Stimulated activated CD8-positive, alpha-beta memory T cell treated with anti-CD3 and anti-CD28 coated beads, Interleukin-7, amount 100 ng/mL, for 48 hours (primary cell): ENCODE measurements around the gene IFI6.
"Not testable (repeated sequence)": the region's sequence is repeated elsewhere in the genome, so short reads cannot be mapped to it uniquely, and the experiment has no call there.

ENCODE experiments used
- DNase-seq, 2 donors: peaks; one replicate each; pipeline ENCODE4 v3.0.0-alpha.2; 2020; ENCODE audit warnings: low read depth in 1 of 2; ENCODE audit errors: extremely low read depth in 1 of 2

The IFI6 gene

DNA sequence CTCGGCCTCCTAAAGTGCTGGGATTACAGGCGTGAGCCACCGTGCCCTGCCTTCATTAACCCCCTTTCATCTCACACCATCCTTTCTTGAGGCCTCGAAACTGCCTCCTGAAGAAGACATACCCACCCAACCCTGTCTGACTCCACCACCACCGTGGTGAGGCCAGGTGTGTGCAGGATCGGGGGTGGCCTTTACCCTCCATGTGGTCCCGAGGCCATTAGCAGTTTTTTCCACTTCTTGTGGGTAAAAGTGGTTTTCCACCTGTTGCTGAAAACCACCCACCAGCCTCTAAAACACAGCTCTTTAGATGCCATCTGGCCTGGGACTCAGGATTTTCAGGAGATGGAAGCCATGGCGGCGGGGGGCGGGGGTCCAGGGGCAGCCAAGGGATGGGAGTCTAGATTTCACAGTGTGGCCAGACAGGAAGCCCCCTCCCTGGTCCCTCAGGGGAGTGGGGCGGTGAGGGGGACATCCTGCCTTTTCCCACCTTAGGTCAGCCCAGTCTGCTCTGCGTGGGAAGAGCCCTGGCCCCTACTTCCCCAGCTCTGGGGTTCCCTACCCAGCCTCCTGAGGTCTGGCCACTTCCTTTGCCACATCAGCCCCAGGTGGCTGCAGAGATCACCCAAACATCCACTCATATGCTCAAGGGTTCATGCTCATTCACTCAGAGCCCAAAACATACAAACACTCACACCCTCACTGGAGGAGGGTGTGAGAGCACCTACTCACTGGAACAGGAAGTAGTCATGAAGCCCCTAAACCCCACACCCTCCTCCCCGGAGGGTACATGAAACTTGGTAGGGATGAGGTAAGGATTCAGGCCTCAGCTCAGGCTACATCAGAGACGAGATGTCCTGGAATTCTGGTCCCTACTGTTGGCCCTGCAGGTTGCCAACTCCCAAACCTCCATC, 39.4 kb downstream of the IFI6 start:
- DNase-seq = peak; percentile 54 to 77

DNA sequence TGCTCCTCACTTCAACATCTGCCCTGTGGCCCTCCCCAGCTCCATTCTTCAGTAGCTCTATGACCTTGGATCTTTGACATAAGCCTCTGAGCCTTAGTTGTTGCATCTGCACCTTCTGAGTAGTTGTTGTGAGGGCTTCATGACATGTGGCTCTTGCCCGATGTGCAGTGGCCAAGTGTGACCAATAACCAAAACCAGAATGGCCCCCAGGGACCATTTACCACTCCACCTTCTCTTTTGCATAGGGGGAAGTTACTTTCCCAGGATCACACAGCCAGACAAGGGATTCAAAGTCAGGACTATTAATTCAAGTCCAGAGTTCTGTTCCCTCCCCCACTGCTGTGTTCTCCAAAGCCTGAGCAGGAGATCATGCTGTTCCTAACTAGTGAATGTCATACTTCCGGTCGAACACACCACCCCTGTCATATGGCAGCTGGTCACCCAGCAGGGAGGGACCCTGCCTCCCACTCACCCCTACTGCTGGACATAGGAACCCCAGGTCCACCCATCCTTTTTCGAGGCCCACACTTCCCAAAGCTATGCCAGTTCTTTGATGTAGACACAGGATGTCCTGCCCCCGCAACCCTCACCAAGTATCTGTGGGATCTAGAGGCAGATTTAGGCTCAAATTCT, 41.0 kb downstream of the IFI6 start:
- DNase-seq = no peak

DNA sequence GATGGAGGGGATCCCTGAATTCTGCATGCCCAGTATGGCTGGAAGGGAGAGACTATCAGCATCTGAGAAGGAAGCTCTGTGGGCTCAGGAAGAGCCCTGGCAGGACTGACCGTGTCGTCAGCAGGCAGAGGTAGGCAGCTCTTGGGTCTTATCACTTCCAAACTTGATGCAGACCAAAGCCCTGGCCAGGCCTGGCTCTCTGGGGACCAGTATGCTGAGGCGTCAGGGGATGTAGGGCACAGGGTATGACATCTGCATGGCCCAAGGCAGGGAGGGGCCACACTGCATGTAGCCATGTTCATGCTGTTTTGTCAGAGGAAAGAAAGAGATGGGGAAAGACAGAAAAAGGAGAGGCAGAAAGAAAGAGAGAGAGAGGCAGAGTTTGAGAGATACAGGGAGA, 43.3 kb downstream of the IFI6 start:
- no peak for DNase-seq

- DNase-seq = not testable (repeated sequence)
These were observed 44.3 kb downstream of the IFI6 start for GRCh38 chr1:27627733-27628132.

DNA sequence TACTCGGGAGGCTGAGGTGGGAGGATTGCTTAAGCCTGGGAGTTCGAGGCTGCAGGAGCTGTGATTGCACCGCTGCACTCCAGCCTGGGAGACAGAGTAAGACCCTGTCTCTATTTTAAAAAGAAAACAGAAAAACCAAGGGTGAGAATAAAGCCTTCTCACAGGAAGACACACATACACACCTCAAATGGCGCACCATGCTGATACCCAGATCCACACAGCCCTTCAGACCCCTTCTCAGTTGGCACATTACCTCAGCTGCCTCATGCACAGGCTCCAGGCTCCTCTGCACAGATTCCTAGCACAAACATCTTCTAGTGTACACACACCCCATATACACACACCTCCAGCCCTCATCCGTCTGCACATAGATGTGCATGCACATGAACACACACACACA, 44.9 kb downstream of the IFI6 start:
- DNase-seq = no peak

- DNase-seq = no peak
These were observed 45.7 kb downstream of the IFI6 start for GRCh38 chr1:27626031-27626935.

- DNase-seq = no peak
These were observed 47.4 kb downstream of the IFI6 start for GRCh38 chr1:27624467-27625178.

DNA sequence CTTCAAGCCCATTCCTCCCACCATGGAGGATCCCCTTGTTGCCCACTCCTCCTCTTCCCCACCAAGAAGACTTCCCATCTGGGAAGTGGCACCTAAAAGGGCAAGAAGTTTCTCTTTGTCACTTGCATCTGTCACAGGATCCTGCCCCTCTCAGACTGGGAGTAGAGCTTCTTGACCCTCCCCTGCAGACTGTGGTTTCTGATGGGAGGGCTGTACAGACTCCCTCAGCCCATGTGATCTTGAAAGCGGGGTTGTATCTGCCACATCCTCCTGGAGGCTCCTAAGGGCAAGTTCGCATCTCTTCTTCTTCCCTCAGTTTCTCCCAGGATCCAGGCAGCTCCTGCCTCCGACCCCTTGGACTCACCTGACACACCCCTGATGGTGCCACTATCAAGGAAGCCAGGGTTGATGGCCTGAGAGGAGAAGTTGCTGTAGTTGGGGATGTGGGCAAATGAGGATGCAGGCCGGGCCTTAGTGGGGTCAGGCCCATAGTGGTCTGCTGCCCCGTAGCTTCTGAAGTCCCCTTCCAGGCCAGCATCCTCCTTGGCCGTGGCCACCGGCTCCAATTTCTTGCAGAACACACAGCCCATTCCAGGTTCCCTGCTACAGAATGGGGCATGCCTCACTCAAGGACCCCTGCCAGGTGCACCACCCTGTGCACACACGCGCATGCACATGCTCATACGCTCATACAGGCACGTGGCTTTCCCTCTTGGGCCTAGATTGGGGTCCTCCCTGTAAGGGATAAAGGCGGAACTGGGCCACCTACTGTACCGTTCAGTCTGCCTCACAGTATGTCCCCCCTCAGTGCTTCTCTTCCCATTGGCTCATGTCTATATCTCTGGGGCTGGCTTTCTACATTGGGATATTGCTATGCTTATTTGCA, 48.4 kb downstream of the IFI6 start:
- DNase-seq = no peak

- DNase-seq = no peak
These were observed 49.2 kb downstream of the IFI6 start for GRCh38 chr1:27622828-27623227.

- DNase-seq = no peak
These were observed 50.7 kb downstream of the IFI6 start for GRCh38 chr1:27621051-27621920.

DNA sequence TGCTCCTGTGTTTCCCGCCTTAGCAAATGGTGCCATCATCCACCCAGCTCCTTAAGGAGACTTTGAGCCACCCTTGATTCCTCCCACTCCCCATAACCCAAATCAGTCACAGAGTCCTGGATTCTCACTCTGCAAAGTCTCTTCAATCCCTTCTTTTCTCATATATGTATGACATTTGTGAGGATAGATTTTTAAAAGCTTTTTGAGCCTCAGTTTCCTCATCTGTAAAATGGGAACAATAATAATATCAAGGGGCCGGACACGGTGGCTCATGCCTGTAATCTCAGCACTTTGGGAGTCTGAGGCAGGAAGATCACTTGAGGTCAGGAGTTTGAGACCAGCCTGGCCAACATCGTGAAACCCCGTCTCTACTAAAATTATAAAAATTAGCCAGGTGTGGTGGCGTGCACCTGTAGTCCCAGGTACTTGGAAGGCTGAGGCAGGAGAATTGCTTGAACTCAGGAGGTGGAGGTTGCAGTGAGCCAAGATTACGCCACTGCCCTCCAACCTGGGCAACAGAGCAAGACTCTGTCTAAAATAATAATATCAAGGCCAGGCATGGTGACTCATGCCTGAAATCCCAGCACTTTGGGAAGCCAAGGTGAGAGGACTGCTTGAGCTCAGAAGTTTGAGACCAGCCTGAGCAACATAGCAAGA, 52.1 kb downstream of the IFI6 start:
- DNase-seq = not testable (repeated sequence)

GRCh38 chr1:27618341-27619082, 53.5 kb downstream of the IFI6 start:
- no peak for DNase-seq

- no peak for DNase-seq
These were observed 54.6 kb downstream of the IFI6 start for GRCh38 chr1:27617420-27617819.

- DNase-seq = no peak
These were observed 55.6 kb downstream of the IFI6 start for GRCh38 chr1:27616441-27616840.
